Kidney capillary endothelial cell (primary cell): ENCODE results near the gene NOVA2.
A peak's percentile ranks its signal among the peaks of the same experiment; 100 is the strongest.

Experiments
- DNase-seq: peaks from one replicate; pipeline ENCODE4 v3.0.0-alpha.2; 2018; ENCODE audit warnings: low spot score

Gene NOVA2

DNA sequence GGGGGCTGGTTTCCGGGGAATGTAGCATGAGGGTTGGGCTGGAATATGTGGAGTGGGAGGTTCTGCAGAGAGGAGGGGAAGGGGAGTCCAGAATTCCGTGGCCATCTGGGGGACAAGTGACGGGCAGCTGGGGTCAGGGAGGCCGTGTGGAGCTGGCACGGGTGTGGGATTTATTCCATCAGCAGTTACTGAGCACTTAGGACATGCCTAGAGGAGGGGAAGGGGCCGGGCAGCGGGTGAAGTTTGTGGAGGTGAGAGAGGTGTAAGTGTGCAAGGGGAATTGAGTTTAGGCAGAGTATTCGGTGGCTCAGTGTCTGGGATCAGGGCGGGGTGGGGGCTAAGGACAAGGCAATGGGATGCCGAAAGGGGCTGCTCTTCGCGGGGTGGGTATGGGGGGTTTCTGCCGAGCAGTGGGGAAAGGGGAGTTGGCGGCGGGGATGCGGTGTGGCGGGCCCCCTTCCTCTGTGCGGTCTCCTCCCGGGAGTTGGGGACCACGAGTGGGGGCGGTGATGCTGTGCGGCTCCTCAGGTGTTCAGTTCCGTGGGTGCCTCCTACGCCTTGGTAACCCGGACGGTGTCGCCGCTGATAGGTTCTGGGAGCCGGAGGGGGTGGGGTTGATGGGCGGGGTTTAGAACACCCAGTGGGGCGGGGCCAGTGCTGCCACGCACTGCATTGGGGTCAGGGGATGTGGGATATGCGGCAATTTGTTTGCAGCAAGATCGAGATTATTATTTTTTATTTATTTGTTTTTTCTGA is 27.0 kb upstream of the NOVA2 start:
- no peak for DNase-seq

DNA sequence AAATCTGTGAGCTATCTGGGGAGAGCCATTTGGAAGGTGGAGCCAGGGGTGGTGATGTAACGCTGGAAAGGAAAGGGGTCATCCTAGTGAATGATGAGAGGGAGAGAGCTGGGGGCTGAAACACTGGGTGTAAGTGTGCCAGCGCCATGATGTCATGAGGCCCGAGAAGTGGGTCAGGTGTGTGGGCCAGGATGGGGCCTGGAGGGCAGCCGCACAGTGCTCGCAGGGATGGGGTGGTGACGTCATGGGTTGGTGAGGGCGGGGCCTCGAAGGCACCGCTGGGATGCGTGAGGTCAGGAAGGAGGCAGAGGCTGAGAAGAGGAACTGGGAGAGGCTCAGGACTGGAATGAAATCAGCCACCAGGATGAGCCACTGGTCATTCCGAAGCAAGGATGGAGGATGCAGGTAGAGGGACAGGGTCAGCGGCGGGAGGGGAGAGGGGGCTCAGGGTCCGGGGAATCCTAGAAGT is 26.0 kb upstream of the NOVA2 start:
- DNase-seq, result no peak

DNA sequence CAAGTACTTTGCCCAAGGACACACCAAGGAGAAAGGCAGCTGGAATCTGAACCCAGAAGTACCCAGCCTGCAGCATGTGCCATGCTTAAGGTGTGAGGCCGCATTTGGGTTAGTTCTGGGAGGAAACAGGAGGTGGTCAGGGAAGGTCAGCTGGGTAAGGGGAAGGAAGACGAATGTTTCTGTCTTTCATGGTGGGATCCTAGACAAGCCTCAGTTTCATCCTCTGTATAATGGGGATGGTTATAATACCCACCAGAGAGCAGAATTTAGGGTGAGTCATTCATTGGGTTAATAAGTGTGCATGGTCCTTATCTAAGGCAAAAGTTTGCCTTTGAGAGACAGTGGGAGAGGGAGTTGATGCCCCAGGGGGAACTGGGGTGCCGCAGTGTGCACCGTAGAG is 25.2 kb upstream of the NOVA2 start:
- no peak for DNase-seq

DNA sequence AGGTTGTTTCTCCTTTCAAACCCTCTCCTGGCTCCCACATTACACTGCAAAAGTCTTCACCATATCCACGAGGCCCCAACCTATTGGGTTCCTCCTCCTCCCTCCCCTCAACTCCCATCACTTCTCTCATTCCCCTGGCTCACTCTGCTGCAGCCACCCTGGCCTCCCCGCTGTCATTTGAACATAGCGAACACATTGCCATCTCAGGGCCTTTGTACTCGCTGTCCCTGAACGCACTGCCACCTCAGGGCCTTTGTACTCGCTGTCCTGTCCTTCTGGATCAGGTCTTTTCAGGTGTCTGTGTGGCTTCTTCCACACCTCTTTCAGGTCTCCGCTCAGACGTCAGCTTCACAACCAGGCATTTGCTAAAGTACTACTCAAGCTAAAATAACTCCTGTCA is 23.3 kb upstream of the NOVA2 start:
- DNase-seq, result no peak

DNA sequence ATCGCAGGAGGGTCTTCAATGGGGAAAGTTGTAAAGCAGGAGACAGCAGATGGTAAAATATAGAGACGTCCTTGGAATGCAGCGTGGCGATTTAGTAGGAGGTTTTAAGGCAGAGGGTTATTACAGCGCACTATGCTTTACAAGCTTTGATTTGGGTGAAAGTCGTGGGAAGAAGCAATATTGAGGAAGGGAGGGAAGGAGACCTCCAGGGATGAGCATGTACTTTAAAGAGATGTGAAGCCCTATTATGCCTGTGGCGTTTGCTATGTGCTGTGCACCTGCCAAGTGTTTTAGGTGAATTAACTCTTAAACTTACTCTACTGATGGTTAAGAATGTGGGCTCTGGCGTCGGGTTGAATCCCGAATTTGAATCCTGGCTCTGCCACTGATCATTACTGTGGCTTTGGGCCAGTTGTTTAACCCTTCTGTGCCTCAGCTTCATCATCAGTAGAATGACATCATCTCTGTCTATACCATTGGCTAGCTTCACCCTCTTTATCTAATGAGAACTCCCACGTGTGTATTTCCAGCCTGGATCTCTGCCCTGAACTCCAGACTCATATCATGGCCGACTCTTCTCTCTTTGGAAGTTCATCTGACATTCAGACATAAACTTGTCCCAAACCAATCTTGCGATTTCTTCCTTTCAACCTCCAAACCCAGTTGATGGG is 22.2 kb upstream of the NOVA2 start:
- no peak for DNase-seq

DNA sequence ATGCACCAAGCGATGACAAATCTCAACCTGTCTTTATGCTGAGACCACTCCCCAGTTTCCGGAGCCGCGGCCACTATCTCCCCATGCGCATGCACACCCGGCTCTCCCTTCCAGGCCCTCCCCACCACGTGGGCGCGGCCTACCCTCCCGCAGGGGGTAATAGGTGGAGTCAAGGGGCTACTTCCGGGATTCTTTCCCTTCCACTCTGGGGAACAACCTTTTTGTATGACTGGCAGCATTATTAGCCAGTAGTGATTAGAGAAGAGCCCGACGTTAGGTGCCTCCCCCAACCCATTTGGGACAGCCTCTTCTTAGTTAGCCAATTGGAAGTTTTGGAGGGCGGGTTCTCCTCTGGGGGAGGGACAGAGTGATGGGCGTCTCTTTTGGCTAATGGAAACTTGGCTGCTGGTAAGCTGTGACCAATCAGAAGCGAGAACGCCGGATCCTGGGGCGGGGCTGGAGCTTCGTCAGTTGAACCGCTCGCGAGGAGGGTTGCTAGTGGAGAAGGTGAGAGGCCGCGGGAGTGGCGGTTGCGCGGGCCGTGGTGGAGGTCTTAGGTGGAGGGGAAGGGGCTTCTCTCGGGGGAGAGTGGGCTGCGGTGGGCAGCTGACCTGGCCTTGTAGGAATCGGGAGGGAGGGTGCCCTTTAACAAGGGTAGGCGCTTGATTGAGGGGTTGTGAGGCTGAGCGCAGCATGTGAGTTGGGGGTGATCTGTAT is 21.5 kb upstream of the NOVA2 start, which contains the start of gene CCDC61:
Gene CCDC61, plus strand, starts transcription at position 470 of the 717 bp plus-strand sequence. CDS start 7,552 bp downstream, outside the sequence.
- peak; percentile 100 for DNase-seq

DNA sequence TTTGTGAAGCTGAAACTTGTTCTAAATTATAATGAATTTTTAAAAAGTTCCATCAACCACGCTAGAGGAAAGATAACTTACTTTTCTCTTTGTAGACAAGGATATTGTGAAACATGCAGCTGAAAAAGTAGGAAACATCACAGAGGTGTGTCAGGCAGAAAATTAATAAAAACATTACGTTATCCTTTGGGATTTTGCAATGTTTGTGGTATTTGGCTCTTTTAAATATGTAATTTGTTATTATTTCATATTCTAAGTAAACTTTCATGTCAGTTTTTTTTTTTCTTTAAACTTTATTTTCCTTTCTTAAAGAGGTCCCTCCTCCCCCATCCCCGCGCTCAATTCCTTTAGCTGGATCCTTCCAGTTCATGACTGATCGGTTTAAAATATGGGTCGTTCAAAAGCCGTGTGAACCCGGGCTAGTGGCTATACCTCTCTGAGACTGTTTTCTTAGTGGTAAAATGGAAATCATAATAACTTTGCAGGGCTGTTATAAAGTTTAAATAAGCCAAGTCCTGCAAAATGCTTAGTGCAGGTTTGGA is 20.9 kb upstream of the NOVA2 start:
- no peak for DNase-seq

DNA sequence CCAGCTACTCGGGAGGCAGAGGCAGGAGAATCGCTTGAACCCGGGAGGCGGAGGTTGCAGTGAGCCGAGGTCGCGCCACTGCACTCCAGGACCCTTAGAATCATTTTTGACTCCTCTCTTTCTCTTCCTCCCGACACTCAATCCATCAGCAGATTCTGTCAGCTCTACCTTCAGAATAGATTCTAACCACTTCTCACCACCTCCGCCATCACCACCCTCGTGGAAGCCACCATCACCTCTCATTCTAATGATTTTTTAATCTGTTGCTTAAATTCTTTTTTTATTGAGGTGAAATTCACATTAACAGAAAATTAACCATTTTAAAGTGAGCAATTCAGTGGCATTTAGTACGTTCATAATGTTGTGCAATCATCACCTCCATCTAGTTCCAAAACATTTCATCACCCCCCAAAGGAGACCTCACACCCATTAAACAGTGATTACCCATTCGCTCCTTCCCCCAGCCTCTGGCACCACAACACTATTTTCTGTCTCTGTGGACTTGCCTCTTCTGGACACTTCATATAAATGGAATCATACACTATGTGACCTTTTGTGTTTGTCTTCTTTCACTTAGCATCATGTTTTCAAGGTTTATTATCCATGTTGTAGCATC is 16.6 kb upstream of the NOVA2 start:
- DNase-seq, result no peak

DNA sequence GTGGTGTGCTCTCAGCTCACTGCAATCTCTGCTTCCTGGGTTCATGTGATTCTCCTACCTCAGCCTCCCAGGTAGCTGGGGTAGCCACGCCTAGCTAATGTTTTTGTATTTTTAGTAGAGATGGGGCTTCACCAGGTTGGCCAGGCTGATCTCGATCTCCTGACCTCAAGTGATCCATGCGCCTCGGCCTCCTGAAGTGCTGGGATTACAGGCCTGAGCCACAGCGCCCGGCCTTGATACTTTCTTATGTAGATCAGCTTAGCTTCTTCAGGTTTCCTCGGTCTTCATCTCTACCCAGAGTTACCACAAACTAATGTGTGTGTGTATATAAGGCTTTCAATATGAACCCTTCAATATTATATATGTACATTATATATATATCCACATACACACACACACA is 11.7 kb upstream of the NOVA2 start:
- DNase-seq, result no peak

DNA sequence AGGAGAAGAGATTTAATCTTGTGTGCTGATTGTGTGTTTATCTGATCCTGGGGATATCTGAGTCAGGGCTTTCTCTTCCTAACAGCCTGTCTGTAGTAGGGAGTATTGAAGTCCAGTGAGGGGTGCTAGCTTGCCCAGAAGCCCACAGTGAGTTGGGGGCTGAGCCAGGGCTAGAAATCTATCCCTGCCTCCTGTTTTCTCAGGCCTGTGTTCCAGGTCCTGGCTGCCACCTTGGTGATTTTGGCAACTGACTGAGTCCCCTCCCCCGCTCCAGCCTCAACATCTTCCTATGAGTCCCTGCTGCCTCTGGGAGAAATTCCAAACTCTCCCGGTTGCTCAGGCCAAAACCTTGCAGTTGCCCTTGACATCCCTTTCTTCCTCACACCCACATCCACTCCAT is 7.7 kb upstream of the NOVA2 start:
- no peak for DNase-seq

DNA sequence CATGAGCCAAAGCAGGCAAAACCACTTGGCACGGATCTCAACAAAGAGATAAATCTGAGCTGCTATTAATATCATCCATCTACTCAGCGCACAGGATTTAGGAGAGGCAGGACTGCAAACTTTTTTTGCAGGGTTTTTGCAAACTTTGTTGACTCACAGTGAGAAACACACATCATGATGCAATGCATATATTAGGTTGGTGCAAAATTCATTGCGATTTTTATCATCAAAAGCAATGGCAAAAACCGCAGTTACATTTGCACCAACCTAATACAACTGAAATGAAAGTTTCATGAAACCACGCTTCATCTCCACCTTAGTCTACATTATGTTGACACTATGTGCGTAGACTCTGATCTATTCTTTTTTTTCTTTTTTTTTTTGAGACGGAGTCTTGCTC is 4.5 kb upstream of the NOVA2 start:
- no peak for DNase-seq

DNA sequence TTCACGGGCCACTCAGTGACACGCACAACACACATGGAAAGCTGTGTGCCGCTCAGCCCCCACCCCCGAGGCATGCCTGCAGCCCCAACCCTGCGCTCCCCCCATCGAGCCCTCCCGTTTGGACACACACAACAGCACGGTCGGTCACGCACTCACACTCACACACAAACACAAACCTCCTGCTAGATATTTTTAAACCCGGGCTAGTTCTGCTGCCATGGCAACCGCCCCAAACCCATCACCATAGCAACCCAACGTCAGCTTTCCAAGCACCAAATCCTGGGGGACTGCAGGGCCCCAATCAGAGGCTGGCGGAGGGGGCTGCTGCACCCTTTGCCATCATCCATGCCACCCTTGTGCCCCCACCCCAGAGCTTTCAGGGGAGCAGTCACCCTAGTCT is 2.5 kb upstream of the NOVA2 start:
- no peak for DNase-seq

DNA sequence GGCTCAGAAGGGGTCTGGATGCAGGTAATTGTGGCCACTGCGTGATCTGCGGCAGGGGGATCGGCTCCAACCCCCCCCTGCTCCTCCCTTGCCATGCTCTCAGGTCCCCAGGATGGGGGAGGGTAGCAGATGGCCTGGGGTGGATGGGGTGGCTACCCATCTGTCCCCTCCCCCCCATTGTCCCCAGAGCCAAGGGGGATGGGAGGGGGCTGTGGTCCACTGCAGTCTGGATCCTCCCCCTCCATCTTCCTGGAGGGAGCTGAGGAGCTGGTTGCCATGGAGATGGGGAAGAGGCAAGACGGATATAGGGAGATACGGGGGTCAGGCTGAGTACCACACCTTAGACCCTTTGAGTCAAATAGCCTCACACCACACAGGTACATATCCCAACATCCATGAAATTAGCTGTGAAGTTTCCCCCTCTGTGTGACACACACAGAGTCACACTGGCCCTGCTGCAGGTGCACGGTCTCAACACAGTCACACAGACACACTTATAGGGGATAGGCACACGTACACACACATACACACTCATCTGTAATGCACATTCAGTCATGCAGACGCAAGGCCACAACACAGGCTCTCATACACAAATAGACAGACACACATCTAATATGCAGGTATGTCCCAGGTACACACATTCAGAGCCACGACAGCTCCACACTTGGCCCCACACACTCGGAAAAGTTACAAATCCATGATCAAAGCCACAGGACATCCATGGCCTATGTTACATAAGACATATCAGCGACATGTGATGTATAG is 1.8 kb upstream of the NOVA2 start:
- DNase-seq, result no peak

DNA sequence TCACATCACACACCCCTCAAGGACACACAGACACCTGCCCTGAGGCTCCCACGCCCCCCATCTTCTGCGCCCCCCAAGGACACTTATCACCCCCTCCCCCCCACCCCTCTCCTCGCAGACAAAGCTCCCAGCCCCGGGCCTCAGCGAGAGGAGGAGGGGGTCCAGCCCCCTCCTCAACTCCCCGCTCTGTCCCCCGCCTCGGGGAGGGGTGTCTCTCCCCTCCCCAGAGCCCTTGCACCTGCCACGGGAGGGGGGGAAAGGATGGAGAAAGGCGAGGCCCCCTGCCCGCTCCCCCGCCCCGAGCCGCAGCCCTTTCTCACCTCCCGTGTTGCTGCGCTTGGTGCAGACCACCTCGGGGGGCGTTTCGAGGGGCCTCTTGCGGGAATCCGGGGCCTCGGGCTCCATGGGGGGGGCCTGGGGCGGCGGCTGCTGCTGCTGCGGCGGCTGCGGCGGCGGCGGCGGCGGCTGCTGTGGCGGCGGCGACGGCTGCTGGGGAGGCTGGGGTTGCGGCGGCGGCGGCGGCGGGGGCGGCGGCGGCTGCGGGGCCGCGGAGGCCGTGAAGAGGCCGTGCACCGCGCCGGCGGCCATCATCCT is 621 bp downstream of the NOVA2 start:
- no peak for DNase-seq

DNA sequence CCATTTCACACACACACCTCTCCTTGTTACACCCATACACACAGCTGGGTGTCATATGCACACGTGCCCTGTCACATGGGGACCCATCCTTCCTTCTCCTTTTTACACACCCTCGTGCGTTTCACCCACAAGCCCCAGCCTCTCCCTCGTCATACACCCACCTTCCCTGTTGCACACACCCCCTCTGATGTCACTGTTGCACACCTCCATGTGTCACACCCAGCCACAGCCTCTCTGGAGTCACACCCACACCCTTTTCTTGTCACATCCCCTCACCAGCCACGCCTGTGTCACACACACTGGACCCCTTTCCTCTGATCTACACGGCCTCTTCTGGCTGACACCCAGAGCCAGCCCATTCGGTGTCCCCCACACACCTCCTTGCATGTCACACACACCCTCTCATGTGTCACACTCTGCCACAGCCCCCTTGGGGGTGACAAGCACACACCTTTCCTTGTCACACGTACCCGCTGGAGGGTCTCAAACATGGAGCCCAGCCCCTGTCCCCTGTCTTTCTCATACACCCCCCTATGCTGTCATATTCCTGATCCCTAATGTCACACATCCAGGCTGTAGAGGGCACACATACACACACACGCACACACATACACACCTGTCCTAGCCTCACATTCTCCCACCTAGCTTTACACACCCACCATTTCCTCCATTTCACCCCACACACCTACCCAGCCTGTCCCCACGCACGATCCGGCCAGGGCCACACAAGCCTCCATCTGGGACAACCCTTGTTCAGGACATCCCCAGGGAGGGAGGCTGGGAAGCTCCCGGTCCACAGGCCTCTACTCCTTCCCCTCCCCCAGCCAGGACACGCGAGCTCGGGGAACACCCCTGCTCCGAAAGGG is 1.4 kb downstream of the NOVA2 start:
- DNase-seq, result no peak

DNA sequence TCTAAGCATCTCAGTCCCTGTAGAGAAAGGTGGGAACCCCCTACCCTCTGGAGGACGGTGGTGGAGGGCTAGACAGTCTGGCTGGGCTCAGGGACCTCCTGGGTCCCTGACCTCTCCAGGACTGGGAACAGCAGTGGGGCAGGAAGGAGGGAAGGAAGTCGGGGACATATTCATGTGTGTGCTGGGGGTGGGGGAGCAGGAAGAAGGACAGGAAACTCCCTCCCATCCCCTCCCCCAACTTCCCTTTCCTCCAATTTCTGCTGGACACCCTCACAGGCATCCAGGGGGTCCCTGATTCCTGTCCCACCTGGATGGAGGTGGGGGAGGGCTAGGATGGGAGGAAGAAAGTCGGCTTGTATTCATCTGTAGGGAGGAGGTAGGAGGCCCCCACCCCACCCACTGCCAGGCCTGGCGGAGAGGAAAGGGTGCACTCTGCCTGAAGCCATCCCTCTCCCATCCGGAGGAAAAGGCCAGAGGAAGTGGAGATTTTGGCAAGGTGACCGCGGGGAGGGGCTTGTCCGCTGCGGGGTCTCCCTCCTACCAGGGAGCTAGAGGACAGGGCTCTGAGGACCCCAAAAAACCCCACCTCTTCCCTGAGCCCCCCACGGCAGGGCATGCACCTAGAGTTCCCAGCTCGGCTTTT is 2.3 kb downstream of the NOVA2 start:
- DNase-seq, result no peak

DNA sequence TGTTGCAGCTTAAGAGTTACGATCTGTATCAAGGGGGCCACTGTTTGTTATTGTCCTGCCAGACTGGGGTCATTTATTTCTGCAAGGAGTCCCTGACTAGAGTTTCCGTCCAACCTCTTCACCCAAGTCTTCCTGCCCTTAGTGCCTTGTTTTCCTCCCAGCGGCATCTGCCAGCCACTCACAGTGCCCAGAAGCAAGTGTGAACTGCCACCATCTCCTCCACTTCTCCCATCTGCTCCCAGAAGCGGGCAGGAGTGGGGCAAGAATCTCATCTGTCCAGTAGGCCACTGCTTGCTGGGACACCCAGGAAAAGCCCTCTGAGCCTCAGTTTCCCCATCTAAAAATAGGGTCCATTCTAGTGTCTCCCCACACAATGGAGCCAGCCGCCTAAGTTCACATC is 4.0 kb downstream of the NOVA2 start:
- DNase-seq, result no peak

DNA sequence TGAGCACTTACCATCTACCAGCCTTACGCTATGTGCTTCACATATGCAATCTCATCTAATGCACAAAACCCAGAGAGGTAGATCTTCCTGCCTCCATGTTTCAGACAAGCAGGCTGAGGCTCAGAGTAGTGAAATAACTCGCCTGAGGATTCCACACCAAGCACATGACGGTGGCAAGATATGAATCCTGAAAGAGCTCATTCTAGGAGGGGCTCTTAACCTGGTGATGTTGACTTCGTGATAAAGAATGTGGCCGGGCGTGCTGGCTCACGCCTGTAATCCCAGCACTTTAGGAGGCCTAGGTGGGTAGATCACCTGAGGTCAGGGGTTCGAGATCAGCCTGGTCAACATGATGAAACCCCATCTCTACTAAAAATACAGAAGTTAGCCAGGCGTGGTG is 5.0 kb downstream of the NOVA2 start:
- DNase-seq, result no peak

DNA sequence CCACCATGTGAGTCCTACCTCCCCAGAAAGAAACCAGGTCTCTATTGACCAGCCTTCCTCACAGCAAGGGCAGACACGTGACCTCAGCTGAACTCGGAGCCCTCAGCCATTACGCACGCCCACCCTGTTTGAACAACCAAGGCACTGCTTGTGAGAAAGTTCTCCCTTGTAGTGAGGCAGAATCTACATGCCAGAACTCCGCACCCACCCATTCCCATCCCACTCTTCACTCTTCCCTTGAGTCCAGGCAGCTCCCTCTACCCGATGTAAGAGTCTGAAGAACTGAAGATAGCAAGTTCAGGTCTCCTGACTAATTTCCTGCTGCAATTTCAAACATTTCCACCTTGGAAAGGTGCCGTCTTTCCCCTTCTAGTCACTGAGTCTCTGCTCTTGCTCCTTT is 6.4 kb downstream of the NOVA2 start:
- DNase-seq, result no peak

DNA sequence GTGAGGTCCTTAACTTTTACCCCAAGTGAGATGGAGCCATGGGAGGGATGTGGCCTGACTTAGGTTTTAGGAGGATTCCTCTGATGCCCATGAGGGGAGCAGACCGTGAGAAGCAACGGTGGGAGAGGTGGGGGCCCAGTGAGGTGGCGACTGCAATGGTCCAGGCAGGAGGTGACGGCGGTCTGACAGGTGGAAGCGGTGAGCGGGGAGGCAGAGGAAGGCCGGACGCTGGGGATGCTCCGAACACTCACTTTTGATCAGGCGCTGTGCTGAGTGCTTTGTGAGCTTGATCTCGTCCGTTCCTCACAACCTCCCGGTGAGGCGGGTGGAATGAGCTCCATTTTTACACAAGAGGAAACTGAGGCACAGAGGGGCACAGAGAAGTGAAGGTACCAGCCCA is 11.6 kb downstream of the NOVA2 start:
- no peak for DNase-seq
